Activated CD4-positive, alpha-beta T cell treated with anti-CD3 and anti-CD28 coated beads, Interleukin-10, Interleukin-2, amounts not matched to agents 100 ng/mL and 50 ng/mL, durations not matched to agents 16 hours and 8 hours (primary cell): ENCODE data around the gene PSKH1.

ENCODE experiments used
- DNase-seq: peaks from one replicate; pipeline ENCODE4 v3.0.0-alpha.2; 2020

Gene PSKH1

GRCh38 chr16:67942510-67943255 is 49.6 kb downstream of the PSKH1 start:
- DNase-seq = no peak

DNA sequence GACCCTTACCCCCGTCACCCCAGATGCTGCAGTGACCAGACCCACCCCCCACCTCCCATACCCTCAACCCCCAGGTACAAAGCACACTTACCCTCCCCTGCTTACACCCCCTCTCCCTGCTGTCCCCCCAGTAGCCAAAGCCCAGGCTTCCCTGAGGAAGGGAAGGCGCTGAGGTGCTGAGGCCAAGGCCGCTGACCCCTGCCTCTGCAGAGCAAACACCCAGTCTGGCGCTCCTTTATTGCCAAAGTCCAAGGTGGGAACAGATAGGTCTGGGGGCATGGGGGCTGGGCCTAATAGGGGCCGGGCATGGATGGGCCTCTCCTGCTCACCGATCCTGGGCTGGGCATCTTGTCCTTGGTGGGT is 50.2 kb downstream of the PSKH1 start:
- no peak for DNase-seq

DNA sequence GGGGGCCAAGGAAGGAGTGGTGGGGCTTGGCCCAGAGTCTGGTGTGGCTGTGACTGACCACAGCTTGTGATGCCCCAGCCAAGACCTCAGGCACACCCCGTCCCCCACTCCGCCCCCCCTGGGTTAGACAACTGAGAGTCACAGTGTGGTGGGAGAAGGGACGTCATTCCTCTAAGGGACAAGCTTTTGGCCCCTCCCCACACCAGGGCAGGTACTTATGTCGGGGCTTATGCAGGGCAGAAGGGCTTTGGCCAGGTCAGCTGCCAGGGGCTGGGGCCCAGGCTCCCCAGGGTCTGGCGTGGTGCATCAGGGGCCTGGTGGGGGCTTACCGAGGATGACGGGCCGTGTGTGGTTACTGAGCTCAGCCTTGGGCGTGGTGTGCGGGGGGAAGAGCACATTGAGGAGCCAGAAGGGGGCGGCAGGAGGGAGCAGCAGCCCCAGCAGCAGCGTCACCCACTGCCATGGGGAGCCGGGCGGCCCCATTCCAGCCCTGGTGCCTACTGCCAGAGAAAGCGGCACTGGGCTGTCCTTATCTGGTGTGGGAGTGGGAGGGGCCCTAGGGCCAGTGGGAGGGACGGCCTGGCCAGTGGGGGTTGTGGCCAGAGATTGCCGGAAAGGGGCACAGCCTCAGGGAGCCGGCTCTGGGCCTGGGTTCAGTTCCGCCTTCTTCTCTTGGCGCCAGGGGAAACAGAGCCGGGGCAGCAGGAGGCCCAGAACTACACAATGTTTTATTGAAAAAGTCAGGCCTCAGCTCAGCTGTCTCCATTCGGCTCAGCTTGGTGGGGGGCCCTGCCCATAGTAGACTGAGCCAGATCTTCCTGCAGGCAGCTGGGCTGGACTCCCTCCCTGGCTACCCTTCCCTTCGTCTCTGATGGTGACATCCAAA is 50.8 kb downstream of the PSKH1 start, which contains the start of gene LCAT:
LCAT (minus strand) TSS at position 502 of the 886 bp plus-strand sequence; CDS start at position 483, 19 bp downstream.
- DNase-seq = no peak

DNA sequence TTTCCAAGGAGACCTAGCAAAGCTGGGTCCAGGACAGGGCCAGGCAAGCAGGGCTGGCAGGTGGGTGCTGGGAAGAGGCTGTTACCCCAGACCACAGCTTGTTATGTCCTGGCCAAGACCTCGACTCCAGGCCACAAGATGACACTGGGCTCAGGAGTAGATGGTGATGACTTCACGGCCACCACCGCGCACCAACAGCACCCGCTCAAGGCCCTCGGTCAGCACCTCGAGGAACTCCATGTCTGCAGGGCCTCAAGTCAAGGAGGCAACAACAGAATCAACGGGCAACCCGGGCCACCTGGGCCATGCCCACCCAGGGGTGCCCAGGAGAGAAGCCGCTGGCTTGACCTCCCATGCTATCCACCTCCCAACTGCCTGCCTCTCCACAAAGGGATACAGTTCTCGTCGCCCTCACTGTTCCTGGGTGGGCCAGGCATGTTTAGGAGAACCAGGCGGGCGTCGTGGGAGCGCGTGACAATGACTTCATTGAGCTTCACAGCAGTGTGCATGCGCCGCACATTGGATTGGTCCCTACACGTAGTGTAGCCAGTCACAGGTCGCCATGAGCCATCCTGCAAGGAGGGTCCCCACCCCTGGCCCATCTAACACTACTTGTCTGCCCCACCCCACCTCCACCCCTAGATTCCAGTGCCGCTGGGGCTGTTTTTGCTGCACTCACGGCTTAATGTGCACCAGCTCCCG is 51.8 kb downstream of the PSKH1 start:
- no peak for DNase-seq

GRCh38 chr16:67945392-67945933 is 52.4 kb downstream of the PSKH1 start:
- DNase-seq = no peak

DNA sequence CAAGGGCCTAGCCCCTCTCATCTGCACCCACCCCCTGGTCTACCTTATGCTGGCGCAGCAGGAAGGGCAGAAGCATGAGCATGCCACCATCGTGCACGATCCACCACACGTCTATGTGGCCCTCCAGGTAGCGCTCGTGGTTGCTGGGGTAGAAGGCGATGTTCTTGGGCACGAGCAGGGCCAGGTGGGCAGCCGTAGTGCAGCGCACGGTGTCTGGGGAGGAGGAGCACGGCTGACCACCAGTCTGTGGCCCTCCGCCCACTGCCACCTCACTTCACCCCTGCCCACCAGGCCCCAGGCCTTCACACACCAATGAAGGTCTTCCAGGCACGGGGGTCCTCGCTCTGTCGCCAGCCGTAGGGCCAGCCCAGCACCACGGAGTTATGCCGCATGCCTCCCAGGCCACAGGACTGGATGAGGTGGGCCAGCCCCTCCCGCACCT is 53.1 kb downstream of the PSKH1 start:
- DNase-seq = no peak

DNA sequence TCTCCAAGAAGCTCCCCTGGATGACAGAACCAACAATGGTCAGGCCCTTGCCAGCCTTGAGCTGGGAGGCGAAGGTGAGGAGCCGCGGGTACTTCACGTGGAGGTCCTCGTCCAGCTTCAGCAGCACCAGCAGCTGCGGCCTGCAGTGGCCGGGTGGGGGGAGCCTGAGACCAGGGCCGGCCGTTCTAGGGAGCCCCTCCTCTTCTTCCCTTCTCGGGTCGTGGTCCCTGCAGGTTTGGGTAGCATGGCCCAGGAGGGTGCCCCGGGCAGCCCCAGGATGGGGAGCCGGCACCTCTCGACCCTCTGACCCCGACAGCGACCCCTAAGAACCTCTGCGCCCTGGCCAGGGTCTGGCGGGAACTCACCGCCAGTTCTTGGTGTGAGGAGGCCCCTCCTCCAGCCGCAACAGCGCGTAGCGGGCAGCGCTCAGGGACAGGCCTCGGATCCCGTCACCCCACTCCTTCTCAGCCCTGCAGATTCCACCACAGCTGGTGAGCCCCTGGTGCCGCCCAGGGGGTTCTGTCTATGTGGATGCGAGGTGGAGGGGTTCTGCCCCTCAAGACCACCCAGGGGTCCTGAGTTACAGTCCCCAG is 54.0 kb downstream of the PSKH1 start:
- no peak for DNase-seq

GRCh38 chr16:67948015-67948414 is 55.0 kb downstream of the PSKH1 start:
- DNase-seq = no peak

DNA sequence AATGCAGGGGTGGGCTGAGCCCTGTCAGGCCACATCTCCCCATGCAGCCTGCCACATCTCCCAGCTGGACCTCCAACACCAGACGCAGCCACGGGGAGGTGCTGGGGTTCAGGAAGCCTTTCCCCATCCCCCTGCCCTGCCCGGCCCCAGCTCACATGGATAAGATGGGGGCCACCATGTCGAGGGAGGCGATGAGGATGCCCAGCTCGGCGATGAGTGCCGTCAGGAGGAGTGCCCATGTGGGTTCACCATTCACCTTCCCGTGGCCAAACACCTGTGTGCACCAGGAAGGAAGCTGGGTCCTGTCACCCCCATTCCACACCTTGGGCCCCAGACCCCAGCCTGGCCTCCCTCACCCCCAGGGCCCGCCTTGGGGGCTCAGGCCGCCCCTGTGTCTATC is 56.6 kb downstream of the PSKH1 start:
- no peak for DNase-seq

GRCh38 chr16:67950335-67950843 is 57.3 kb downstream of the PSKH1 start:
- no peak for DNase-seq

DNA sequence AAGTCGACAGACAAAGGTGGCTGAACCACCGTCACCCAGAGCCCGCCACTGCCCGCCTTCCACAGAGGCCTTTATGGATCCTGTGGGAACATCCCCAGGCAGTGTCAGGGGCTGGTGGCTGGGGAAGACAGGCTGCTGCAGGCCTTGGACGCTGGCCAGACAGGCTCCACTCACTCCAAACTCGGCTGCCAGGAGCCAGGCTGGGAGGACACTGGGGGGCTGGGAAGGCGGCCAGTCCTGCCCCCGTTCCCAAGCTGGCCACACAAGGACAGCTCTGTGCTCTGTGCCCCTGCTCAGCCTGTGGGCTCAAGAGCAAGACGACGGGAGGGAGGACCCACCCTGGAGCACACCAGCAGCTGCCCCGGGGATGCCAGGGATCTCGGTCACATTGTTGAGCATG is 58.4 kb downstream of the PSKH1 start:
- DNase-seq = no peak

DNA sequence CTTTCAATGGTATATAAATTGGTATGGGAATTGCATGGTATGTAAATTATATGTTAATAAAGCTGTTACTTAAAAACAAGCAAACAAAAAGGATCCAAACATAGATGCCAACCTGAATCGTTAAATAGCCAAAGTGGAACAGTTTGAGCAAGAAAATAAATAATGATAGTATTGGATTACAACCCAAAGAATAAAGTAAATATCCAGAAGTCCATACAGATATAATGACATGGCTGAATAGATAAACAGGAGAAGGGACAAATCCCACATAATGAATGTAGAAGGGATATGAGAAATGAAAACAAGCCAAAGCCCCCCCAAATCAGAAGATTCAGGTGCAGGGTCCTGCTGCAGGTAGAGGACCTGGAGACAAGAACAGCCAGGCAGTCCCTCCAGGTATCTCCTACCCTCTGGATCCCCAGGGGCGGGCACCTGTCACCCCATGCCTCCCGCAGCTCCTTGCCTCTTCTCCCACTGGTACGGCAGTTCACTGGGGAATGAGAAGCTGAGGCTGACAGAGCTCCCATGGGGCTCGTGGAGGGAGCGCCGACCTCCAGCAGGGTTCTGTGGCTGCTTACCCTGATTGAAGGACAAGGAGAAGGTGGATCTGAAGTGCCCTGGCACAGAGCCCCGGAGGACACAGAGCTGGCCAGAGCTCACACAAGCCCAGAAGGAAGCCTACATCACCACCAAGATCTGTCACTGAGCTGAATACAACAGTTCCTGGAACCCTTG is 60.8 kb downstream of the PSKH1 start:
- no peak for DNase-seq

- DNase-seq = no peak
These were observed 61.6 kb downstream of the PSKH1 start for GRCh38 chr16:67954421-67955196.

DNA sequence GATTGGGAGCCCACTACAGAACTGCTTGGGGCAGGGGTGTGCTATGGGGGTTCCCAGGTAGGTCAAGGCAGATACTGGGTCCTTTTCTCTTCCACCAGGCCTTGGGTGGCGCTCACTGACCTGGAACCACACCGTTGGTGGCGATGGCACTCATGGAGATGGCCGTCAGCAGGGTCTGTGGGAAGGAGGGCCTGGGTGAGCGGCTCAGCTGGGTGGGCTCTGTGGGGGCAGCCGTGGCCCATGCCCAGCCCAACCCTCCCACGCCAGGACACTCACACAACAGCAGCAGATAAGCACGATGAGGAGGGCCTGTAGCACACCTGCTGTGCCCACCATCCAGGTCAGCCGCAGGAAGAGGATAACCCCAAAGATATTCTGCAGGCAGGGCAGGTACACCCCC is 64.6 kb downstream of the PSKH1 start:
- DNase-seq = no peak

DNA sequence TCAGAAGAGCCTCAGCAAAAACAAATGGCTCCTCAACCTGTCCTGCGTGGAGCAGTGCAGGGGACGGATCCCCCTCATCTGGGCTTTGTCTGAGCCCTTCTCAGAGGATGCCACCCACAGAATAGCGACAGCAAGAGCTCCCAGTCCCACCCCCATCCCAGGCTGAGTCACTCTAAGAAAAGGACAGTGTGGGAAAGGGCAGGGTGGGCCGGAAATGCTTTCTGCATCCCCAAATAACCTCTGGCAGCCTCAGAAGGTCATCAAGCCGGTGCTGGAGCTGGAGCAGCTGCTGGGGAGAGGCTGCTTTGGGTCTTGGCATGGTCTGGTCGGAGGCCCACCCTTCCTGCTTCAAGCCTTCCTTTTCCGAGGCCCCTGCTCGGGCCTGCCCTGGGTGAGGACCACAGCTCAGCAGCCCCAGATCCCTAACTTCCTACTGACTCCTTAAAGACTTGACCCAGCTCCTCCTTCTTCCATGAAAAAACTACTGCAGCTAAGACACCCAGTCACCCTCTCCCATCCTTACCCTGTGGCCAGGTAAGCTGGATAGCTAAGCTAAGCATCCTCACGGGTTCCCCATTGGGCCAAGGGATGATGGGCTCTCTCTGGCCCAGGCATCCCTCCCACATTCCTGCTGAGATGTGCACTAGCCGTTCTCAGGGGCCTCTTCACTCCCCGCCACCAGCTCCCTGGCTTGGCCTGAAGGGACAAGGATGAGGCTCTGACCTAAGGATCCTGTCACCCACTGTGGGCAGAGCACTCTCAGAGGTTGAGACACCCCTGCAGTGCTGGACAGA is 66.7 kb downstream of the PSKH1 start:
- DNase-seq = no peak

GRCh38 chr16:67961551-67961957 is 68.5 kb downstream of the PSKH1 start:
- DNase-seq = no peak

DNA sequence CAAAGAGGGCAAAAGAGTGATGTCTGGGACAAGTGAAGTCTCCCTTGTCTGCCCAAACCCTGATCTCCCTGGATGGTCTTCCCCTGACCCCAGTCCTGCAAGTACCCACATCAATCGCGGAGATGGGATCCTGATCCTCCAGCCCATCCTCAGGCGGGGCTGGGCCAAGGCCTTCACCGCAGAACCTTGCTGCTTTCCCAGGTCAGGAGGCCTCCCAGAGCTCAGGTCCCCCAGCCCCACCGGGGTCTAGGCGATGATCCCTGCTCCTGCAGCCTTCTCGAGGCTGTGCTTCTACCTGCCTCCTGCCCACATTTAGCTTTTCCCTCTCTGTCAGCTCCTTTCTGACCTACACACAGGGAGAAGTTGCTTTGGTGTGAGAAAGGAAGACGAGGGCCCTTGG is 69.1 kb downstream of the PSKH1 start:
- DNase-seq = no peak

- no peak for DNase-seq
These were observed 70.2 kb downstream of the PSKH1 start for GRCh38 chr16:67963292-67963661.

DNA sequence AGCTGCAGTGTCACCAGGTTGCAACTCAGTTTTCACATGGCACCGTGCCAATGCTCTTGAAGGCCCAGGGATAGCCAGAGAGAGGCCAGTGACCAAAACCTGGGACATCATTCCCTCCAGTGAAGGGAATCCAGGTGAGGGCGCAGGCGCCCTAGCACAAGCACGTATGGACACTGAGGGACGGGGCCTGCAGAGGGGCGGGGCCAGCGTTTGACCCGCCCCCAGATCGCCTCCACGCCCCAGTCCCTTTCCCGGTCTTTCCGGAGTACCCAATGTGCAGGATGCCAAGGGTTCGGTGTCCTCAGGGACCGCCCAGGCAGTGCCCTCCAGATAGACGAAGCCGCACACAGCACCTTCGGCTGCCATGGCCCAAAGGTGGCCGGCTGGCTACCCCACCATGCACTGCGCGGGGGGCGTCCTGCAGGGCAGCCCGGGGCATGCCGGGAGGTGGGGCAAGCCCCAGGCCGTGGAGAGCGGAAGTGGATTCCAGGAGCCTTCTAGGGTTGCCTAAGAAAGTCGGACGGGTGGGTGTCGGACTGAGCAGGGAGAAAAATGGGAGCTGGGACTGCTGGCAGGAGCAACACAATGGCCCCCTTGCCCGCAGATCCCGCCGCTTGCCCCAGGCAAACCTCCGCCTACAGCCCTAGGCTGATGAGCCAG is 70.7 kb downstream of the PSKH1 start:
- DNase-seq = no peak
